Measurements from ENCODE around the gene NPAS2. TPM values are rescaled to one million over a fixed set of nuclear protein-coding genes. Genes with fewer than 3 reads are reported as not detected.

Gene NPAS2
- total and polyA plus RNA-seq, 2 donors (not counting 3 experiments of a cell fraction or from before 2014, with no cell fraction given) = 29.0 to 53.9 TPM

DNA sequence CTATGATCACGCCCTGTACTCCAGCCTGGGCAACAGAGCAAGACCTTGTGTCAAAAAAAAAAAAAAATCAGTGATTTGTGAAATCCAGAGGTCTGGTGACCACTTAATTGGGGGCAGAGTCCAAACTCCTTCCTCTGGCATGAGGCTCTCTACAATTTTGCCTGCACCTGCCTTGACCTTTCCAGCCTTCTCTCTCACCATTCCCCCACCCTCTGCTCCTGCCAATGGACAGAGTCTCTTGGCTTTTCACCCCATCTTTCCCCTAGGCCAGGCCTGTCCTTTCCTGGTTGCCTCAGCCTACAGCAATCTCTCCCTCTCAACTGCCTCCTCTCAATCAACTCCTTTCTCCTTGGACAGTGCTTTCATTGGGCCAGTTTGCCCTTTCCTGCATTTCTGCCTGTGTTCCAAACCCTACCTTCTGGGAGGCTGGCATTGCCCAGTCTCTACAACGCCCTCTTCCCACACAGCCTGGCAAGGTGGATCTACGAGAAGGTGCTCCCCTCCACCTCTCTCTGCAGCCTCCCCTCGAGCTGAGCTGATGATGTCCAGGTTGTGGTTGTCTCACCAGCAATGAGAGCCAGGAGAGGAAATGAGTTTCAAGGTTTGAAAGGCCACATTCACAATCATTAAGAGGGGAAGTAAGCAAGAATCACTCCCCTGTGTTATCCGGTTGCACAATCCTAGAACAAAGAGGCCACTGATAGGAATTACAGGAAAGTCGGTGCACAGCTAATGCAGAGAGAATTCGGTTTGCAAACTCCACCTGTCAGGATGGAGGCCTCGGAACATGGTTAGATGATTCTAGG, 39.5 kb upstream of the NPAS2 start:
- peak; percentile 84 for FAIRE-seq

More for the DNA sequence above, 39.5 kb upstream of the NPAS2 start:
- Histone ChIP-seq H3K4me1 (ENCODE audit: control insufficient read depth, extremely low read depth, insufficient read depth, low read length) (peaks cover 22% of the 10 kb centered on the region), H3K79me2 (ENCODE audit: control insufficient read depth, insufficient read depth, low read length) (no peaks in the 10 kb centered on the region), H3K36me3 (ENCODE audit: control insufficient read depth in 2 of 2, extremely low read depth in 1 of 2, insufficient read depth in 2 of 2, low read length in 2 of 2) (no peaks in the 10 kb centered on the region), H2AFZ (ENCODE audit: low read depth, low read length) (peak overlapping the region; percentile 12), H3K9ac (replicated peaks; ENCODE audit: extremely low read depth, insufficient read depth, low read length) (no peak overlapping the region), H3K4me2 (ENCODE audit: insufficient read depth, low read length) (peak overlapping the region; percentile 5), H3K4me3 (replicated peaks in 1 of 3; ENCODE audit: insufficient read depth in 1 of 3, low read depth in 1 of 3, low read length in 3 of 3) (no peak overlapping the region), H3K27me3 (ENCODE audit: control insufficient read depth in 2 of 2, insufficient read depth in 2 of 2, low read length in 2 of 2) (no peaks in the 10 kb centered on the region), H3K9me3 (replicated peaks; ENCODE audit: control insufficient read depth, insufficient read depth, low read length) (no peaks in the 10 kb centered on the region), H3K27ac (ENCODE audit: insufficient read depth, low read depth, low read length) (no peak overlapping the region), H4K20me1 (replicated peaks; ENCODE audit: control insufficient read depth, extremely low read depth, insufficient read depth, low read length) (no peaks in the 10 kb centered on the region), H3K9me1 (replicated peaks; ENCODE audit: control insufficient read depth, extremely low read depth, insufficient read depth, low read length) (no peaks in the 10 kb centered on the region)
- peak; percentile 59 for DNase-seq (ENCODE audit: low read depth, low spot score)
- dilution Hi-C loops (cut with MboI; ENCODE audit: extremely low pct_ligation_motif_present, low sequenced_read_pairs) (no loop called here), intact Hi-C loops (cut with micrococcal nuclease) (no loop called here)
- ChIA-PET CTCF (interaction anchor here (0.7 to 2.1 kb wide), 7 partner anchors 10 to 399 kb away, joined by 3 to 6 read pairs (median 4); no protein-coding TSS in a partner anchor), POLR2A (interaction anchor here (1.0 kb wide), 1 partner anchor 13 kb away, joined by 3 read pairs; no protein-coding TSS in a partner anchor)
- BruUV-seq (replicated peaks) = no TSS peak
- TF ChIP-seq, protein P1, sequence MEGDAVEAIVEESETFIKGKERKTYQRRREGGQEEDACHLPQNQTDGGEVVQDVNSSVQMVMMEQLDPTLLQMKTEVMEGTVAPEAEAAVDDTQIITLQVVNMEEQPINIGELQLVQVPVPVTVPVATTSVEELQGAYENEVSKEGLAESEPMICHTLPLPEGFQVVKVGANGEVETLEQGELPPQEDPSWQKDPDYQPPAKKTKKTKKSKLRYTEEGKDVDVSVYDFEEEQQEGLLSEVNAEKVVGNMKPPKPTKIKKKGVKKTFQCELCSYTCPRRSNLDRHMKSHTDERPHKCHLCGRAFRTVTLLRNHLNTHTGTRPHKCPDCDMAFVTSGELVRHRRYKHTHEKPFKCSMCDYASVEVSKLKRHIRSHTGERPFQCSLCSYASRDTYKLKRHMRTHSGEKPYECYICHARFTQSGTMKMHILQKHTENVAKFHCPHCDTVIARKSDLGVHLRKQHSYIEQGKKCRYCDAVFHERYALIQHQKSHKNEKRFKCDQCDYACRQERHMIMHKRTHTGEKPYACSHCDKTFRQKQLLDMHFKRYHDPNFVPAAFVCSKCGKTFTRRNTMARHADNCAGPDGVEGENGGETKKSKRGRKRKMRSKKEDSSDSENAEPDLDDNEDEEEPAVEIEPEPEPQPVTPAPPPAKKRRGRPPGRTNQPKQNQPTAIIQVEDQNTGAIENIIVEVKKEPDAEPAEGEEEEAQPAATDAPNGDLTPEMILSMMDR (IDR thresholded peaks at IDR 0.05; ENCODE audit: extremely low read depth in 1 of 2, insufficient read depth in 1 of 2, low read depth in 1 of 2, low read length in 2 of 2) = no peak
- TF ChIP-seq, protein P2, sequence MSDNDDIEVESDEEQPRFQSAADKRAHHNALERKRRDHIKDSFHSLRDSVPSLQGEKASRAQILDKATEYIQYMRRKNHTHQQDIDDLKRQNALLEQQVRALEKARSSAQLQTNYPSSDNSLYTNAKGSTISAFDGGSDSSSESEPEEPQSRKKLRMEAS (IDR thresholded peaks at IDR 0.05; ENCODE audit: insufficient read depth, insufficient read length) = no peak
- TF ChIP-seq JUN (IDR thresholded peaks at IDR 0.05; ENCODE audit: borderline replicate concordance, insufficient read depth, insufficient read length, low read depth) = no peak
- TF ChIP-seq POLR2AphosphoS5 (IDR thresholded peaks at IDR 0.05; ENCODE audit: insufficient read depth, low read depth, low read length) = peak; percentile 37
- no peak for TF ChIP-seq POLR2A (IDR thresholded peaks at IDR 0.05; ENCODE audit: low read depth, low read length)
- no peak for TF ChIP-seq MYC (IDR thresholded peaks at IDR 0.05; ENCODE audit: low read depth, low read length)
- no peak for TF ChIP-seq EZH2 (IDR thresholded peaks at IDR 0.05; ENCODE audit: borderline replicate concordance, low read depth, low read length, severe bottlenecking)
- peak; percentile 62 for TF ChIP-seq GATA2 (IDR thresholded peaks at IDR 0.05; ENCODE audit: insufficient read depth, insufficient read length, low read depth, low read length)
- TF ChIP-seq FOS (IDR thresholded peaks at IDR 0.05; ENCODE audit: borderline replicate concordance, insufficient read depth, low read length) = peak; percentile 68
